GM19035 (cell line): ENCODE results near the gene ATP8B4.

Experiments used
- ATAC-seq: cut with Tn5 transposase; IDR thresholded peaks from one replicate; pipeline ENCODE4 v1.9.1; 2021; ENCODE audit not compliant: unreplicated experiment

Gene ATP8B4

DNA sequence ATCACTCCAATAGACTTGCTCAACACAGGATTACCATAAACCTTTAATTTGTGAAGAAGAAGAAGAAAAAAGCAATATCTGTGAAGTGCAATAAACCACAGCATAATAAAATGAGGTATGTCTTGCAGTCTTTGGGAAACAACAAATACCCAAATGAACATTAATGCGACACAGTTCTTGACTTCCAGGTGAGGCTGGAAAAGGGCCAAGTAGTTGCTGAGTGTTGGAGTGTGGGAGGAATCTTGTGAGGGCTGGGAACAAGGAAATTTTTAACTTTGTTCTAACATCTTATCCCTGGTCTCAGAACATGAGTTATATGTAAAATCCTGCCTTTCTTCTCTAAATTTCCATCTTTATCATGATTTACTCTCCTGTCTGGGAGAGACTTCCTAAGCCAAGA is 291.7 kb downstream of the ATP8B4 start:
- no peak for ATAC-seq

DNA sequence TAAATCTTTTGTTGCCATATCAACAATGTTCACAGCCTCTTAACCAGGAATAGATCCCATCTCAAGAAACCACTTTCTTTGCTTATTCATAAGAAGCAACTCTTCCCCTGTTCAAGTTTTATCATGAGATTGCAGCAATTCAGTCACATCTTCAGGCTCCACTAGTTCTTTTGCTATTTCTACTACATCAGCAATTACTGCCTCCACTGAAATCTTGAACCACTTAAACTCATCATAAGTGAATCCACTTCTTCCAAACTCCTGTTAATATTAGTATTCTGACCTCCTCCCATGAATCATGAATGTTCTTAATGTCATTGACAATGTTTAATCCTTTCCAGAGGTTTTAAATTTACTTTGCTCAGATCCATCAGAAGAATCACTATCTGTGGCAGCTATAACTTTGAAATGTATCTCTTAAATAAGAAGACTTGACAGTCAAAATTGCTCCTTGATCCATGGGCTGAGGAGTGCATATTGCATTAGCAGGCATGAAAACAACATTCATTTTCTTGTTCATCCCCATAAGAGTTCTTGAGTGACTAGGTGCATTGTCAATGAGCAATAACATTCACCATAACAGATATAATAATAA is 292.3 kb downstream of the ATP8B4 start:
- no peak for ATAC-seq

DNA sequence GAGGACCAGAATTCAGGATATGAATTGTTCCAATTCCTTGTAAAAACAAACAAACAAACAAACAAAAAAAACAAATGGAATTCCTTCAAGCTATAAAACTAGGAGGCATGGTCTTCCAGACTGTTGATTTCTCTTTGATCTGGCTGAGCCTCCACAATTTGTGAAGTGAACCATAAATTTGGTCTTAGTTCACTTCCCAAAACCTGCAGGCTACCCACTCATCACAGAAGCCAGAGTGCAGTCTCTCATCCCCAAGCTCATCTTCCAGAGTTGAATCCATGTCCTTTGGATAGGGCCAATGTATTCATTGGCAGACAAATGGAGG is 294.3 kb downstream of the ATP8B4 start:
- no peak for ATAC-seq

DNA sequence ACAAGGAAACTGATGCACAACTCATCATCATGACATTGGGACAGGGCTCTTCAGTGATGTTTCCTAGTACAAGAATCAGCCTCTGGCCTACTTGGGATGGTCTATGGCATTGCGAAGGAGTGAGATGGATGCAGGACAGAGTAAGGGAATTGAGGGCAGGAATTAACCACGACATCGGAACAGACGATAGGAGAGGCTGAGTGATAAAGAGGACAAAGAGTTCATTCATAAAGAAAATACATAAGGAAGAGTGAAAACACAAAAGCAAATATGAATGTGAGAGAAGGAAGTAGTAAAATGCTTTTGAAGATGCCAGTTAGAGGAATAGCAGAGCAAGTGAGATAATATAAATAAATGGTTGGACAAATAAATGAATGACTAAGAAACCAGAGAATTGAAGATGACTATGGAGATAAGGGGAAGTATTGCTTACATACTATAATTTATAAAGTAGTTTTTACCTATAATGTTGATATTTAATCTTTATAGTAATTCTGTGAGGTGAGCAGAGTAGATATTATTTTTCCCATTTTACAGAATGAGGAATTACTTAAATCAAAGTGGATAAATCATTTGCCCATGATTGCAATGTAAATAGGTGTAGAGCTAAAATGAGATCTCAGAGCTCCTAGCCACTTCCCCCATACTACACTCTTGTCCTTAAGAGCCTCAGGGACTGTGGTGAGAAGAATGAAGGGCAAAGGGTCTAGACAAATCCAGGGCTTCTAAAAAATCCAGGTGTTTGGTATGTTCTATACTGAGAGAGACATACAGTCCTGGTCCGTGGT is 294.9 kb downstream of the ATP8B4 start:
- ATAC-seq = no peak

DNA sequence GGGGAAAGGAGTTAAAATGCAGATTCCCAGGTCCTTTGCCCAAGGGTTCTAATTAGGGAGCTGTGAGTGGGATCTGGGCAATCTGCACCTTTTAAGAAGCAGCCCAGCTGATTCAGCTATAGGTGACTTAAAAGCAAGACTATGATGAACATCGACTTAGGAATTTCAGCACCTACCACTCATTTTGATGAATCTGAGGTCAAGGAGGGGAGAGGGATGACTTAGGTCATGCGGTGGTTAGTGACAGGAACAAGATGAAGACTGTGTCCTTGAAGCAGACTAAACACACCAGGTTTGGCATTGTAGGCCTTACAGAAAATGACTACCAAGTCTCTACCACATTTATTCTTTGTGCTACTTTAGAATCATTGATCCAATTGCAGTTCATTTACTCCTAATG is 301.9 kb downstream of the ATP8B4 start:
- ATAC-seq = no peak

DNA sequence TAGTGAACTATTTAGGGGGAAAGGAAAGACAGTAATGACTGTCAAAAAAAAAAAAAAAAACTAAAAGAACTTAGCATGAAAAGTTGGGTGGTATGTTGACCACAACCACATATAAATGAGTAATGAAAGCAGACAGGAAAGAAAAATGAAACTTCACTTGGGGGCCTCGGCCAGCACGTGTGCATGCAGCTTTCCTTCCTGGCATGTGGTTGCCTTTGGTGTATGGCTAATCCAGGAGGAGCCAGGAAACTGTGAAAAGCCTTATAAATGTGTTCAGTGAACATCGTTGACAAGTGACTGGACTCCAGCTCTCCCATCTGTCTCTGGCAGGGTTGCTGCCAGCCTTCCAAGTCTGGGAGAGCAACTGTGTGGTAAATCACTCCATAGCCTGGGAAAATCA is 303.1 kb downstream of the ATP8B4 start:
- ATAC-seq = no peak

DNA sequence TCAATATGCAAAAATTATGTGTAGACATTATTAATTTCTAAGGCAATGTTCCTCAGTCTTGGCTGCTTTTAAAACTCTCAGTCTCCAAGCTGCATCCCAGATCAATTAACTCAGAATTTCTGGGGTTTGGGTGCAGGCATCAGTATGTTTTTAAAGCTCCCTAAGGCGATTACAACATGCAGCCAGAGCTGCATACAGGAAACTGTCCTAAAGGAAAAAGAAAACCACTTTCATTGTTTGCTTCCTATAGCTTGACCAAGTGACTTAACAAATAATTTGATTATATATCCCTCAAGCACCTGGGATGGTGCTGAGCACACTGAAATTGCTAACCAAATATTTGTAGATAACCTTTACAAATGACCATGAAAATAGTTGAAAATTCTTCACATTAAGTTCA is 303.5 kb downstream of the ATP8B4 start:
- no peak for ATAC-seq

DNA sequence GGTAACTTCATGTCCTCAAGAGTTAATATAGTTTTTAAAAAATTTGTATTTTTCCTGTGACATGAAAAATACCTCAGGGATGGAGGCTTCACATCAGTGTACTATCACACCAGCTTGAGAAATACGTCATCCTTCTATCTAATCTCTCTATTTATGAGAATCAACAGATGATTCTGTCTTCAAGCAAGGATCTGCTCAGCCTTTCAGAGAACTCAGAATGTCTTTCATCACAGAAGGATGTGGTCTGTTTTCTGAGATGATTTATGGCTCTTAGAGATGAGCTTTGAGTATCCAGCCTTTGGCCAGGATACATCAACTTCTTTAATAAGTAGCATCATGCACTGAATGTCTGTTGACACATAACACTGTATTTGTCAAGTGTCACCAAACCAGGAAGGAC is 304.3 kb downstream of the ATP8B4 start:
- ATAC-seq = no peak

DNA sequence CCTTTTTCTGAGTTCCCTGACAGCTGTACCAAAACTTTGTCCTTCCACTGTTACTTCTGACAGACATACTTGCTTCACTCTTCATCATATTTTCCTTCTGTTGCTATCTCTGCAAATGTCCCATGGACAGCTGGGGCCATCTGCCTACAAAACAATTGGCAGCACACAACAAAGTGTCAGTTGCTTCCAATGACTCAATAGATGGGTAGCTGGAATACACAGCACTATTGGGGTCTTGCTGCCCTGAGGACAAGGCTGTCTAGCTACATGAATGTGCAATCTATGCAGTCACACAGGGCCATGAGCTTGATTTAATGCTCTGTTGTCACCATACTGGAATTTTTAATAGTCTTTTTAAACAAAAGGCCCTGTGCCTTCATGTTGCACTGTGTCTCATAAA is 305.4 kb downstream of the ATP8B4 start:
- ATAC-seq = no peak

DNA sequence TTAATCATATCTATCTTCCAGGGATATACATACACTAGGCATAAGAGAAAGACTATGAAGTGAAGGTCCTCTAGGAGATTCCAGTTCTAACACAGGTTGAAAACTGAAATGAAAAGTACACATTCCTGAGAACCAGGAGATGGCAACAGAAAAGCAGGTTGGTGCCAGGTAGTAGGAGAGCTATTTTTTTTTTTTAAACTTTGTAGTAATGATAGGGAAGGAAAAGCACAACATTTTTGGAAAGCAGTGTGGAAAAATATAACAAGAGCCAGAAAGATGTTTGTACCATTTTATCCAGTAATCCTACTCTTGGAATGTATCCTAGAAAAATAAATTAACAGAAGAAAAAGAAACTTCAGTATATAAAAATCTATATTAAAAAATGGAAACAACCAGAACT is 308.3 kb downstream of the ATP8B4 start:
- no peak for ATAC-seq

DNA sequence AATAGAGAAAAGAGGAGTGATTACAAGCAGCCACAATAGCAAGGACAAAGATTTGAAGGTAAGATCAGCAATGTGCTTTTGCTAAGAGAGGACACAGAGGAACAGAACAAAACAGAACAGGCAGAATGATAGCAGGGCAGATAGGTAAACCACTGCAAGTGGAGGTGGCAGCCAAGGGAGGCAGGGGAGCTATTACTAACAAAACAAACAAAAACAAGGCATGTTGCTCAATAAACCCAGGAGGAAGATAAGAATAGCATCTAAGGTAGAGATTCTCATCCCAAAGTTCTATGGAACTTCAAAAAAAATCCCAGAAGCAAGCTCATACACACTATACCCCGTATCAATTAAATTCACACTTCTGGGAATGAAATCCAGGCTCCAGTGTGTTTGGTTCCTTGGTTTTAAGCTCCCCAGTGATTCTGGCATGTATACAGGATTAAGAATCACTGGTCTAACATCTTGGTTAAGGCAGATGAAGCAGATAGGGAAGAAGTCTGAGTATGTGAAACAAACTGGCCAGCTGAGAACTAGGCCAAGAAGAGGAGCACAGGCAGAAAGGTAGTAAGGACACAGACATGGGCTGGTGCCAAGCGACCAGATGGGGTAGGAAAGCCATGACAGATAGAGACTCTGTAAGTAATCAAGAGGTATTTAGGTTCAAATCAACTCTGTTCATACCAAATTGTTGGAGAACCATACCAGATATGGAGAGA is 309.0 kb downstream of the ATP8B4 start:
- ATAC-seq = no peak

DNA sequence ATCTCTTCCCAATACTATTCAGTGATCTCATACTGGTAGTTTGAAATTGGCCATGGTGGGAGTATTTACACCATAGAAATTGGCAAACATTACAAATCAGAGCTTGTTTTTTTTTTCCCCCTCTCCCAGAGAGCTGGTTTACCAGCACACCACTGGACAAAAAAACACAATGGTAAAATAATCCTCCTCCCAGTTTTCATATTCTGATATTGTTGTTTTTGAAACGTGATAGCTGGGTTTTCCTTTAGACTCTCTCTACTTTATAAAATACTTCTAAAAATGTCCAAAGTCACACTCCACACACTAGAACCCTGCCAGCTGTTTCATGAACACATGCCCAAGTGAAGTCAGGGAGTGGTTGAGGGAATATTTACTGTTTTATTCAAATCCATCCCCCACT is 310.7 kb downstream of the ATP8B4 start:
- ATAC-seq = no peak
